Activated CD8-positive, alpha-beta memory T cell treated with anti-CD3 and anti-CD28 coated beads, Interleukin-2, amount 50 U/mL, for 1 hour (primary cell): Measurements from ENCODE around the gene LRRC51.
"Not testable (repeated sequence)": the region's sequence is repeated elsewhere in the genome, so short reads cannot be mapped to it uniquely, and the experiment has no call there.

Source experiments
- DNase-seq: peaks from one replicate; pipeline ENCODE4 v3.0.0-alpha.2; 2020; ENCODE audit errors: extremely low read depth

The LRRC51 gene

DNA sequence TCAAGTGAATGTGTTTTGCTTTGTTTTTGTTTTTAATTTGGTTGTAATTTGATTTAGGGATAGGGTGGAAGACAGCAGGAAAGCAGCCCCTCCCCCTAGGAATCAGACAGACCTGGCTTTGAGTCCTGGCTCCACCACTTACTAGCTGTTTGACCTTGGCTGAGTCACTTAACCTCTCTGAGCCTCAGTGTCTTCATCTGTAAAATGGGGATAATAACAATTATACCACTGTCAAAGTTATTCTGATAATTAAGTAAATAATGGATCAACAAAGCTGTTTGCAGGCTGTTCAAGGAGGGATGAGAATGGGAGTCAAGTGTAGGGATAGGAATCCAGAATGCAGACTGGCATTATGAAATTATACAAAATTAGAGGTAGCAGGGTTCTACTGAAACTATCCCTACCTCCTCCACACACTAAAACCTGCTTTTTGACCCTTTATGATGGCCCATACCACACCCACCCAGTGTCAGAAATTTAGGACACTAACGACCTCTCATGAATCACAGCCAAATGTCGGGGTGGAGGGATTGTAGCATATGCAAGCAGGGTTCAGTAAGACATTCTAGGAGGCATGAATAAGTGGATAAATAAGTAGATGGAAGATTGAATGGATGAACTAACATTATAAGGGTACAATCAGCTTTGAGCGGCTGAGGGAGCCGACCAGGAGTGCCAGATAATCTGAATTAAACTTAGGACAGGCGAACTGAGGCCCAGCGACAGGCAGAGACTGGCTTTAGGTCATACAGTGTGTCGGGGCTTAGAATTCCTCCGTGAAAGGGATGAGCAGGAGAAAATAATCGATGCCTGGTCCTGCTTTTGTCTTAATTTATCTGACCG is 30.9 kb downstream of the LRRC51 start:
- DNase-seq, result no peak

DNA sequence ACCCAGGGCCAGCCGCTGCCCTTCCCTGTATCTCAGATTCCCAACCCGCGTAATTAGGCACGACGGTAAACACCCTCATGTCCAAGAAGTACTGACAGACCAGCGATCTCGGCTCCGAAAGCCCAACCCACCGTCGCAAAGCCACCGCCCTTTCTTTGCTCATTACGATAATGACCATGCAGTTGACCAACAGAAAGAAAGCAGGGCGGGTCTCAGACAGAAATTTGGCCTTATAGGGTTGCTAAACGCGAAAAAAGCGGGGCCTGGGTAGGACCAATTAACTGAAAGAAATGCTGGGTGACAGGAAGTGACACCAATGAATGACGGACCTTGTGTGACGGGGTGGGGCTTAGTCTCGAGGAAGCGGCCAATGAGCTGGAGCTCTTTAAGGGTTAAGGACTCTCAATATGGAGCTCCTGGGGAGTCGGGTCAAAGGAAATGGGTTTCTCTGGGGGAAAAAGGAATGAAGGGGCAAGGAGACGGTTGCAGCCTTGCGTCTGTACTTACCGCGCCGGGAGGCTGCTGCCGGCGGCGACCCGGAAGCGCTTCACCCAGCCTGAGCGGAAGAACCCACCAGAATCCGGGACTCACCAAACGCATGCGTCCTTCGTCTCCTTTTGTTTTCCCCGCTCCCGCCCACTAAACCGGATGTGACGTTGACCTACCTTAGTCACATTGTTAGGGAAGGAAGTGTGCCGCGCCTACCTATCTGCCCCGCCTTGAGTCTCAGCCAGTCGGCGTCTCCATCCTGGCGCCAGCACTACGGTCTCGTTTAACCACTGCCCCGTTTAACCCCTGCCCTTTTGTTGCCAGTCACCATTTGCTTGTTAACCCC is 31.7 kb downstream of the LRRC51 start, which contains the start of gene ANAPC15:
Gene ANAPC15 (minus strand): TSS at position 553 of the 835 bp plus-strand sequence. CDS start 1,419 bp downstream, outside the sequence.
- peak; percentile 99 for DNase-seq

DNA sequence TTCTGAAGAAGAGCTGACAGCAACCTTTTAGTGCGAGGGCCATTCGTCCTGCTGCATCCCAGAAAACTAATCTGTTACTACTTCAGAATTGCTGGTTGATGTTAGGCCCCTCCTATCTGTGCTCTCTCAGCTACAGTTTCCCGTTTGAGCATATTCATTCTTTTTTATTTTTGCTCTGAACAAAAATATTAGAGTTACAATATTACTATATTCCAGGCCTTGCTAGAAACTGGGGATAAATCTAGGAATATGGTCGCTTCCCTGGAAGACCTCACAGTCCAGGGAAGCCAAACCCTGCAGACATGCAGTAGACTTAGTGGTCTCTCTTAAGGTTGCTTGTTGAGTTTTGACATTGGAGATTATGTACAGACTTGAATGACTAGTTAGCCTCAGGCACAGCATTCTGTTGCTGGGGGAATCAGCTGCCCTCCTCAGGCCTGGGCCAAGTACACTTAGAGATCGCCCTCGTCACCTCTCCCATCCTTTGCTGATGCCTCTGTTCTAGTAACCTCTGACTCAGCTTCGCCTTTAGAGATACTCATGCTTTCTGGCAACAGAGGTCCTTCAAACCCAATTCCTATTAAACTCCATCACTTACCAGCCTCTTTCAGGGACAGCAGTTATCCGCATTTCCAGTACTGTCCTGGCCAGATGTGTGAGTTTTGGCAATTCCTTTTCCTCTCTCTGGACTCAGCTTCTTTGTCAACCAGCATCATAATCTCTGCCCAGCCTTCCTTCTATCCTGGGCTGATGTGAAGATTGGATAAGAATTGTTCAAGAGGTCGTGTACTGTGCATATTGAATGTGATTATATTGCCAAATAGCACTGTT is 32.5 kb downstream of the LRRC51 start:
- DNase-seq, result no peak

DNA sequence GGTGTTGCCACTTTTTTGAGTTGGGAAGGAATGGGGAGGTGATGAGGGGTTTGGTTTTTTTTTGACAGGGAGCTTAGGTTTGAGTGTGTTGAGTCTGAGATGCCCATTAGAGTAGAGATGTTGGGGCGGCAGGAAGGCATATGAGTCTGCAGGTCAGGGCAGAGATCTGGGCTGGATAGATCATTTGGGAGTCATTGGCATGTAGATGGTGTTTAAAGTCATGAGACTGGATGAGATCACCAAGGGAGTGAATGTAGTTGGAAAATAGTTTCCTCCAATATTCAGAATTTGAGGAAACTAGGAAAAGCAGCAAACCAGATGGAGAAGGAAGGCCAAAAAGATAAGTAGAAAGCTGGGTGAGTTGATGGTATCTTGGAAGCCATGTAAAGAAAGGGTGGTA is 33.9 kb downstream of the LRRC51 start:
- no peak for DNase-seq

DNA sequence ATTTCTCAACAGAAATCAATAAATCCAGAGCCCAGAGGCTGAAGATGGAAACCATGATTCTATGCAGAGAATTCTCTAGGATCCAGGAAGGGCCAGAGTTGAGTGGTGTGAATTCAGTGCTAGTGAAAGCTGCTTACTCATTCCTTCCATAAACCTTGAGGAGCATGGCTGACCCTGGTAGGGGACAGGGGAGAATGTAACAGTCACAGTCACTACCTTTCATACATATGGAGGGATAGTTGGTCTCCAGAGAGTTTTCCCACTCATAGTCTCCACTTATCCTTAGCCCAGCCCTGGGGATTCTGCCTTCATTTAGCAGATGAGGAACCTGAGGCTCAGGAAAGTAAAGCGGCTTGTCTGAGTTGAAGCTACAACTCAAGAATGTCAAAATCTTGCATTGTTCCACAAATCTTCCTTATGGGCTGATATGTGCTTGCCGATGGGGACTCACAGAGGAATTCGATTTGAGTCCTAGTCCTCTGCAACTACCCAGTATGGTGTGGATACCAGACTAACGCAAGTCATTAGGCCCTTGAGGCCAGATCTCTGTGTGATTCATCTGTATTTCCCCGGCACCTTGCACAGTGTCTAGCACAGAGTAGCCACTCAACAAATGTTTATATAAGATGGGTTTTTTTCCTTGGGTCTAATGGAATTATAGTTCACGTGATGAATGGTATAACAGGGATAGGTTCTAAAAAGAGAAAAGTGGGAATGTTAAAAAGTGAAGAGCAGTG is 35.5 kb downstream of the LRRC51 start:
- DNase-seq, result no peak

DNA sequence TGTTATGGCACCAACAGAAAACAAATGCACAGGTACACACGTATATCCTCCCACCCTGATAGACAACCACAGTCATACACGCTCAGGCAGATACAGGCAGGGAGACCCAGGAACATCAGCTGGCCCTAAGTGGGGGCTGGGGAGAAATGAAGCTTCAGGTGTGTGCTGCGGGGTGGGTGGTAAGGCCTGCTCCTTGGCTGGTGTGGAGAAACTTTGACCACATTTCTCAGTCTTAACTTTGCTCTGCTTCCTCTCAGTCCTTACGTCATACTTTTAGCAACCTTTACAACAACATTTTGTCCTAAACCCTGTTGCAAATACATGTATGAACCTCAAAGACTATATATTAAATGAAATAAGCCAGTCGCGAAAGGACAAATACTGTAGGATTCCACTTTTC is 38.5 kb downstream of the LRRC51 start:
- DNase-seq, result no peak

DNA sequence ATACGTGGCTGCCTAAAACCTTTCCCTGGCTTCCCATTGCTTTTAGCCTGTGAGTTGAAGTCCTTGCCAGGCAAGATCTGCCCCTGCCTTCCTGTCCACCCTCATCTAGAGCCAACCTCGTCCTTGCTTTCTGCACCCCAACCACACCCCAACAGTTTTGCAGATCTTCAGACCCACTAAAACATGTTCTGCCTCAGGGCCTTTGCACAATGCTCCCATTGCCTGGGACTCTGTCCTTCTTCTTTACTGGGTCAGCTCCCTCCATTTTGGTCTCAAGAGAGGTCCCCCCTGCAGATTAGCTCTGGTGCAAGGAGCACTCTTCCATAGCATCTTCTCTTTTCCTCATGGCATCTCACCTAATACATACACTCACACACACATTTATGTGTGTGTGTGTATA is 40.3 kb downstream of the LRRC51 start:
- DNase-seq, result no peak

DNA sequence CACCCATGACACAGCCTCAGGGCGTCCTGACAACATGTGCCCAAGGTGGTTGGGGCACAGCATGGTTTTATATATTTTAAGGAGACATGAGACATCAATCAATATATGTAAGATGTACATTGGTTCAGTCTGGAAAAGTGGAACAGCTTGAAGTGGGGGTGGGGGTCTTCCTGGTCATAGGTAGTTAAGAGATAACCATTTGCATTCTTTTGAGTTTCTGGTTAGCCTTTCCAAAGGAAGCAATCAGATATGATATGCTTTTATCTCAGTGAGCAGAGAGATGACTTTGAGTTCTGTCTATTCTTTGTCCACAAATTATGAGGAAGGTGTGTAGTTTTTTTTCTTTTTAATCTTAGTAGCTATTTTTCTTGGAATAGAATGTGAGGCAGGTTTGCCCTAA is 42.0 kb downstream of the LRRC51 start:
- no peak for DNase-seq

DNA sequence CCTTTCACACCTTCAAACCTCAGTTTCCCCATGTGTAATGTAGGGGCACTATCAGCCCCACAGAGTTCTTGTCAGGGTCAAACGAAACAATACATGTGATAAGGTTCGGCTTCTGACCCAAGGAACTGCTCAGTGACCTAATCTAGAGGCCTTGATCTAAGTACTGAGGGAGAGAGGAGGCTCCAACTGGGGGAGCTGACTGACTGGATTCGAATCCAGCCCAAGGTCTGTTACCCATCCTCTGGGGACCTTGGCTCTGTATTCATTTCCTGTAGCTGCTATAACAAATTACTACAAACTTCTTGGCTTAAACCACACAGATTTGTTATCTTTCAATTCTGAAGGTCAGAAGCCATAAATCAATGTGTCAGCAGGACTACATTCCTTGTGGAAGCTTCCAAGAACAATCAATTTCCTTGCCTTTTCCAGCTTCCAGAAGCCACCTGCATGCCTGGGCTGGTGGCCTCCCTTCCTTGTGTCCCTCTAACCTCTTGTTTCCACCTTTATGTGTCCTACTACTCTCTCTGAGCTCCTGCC is 42.5 kb downstream of the LRRC51 start:
- DNase-seq, result no peak

DNA sequence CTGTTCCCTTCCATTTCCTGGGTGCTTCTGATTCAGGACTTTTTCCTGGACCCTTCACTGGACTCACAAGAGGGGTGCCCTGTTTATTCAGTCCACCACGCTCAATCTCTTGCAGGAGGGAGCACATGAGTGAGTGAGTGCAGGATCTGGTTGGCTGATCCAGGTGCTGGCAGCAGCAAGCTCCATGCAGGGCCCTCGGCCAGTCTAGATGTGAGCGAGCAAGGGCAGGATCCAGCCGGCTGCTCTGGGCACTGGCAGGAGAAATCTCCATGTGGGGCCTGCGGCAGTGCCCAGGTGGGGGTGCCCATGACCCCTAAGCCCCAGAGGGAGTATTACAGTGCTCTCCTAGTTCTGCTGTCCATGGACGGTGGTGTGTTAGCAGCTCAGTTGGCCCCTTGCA is 43.4 kb downstream of the LRRC51 start:
- DNase-seq, result no peak

DNA sequence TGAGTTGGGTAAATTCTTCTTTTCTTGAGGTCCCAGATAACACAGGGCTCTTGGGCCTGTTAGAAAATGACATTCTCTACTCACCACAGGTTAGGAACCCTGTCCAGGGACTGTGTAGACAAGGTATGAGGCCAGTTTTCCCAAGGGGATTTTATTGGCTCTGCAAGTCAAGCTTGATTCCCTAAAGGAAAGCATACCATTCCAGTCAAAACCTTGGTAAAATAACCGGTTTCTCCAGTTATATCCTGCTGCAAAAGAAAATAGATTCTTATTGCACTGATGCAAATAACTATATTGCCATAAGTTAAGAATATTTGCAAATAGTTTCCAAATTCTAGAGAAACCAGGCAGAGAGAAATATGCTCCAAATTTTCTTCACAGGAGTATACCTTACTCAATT is 45.3 kb downstream of the LRRC51 start:
- no peak for DNase-seq

DNA sequence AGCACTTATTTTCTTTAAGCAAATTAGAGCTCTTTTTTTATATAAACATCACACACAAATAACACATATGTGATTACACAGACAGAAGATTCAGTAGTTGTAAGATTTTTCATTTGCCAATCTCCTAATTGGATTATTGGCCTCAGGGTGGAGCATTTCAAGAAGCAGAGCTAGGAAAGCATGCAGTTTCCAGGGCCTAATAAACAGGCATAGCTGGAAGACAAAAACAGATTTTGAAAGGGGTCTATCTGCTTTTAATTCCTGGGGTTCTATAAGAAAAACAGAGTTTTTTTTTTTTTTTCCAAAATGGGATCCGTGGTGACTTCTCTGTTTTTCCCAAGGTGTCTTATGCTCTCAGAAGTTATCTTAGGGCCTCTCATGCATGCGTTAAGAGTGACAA is 47.3 kb downstream of the LRRC51 start:
- DNase-seq, result no peak

DNA sequence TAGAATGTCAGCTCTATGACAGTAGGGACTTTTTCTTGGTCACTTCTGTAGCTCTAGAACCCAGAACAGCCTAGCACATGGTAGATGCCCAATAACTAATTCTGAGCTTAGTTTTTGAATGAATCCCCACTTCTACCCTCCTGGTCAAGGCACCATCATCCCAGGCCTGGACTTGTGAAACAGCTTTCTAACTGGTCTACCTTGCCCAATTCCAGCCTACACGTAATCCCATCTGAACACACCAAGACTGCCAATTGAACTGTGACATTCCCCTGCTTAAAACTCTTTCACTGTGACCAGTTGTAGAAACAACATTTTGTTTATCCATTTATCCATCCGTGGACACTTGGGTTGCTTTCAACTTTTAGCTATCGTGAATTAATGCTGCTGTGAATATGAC is 48.7 kb downstream of the LRRC51 start:
- DNase-seq, result no peak

DNA sequence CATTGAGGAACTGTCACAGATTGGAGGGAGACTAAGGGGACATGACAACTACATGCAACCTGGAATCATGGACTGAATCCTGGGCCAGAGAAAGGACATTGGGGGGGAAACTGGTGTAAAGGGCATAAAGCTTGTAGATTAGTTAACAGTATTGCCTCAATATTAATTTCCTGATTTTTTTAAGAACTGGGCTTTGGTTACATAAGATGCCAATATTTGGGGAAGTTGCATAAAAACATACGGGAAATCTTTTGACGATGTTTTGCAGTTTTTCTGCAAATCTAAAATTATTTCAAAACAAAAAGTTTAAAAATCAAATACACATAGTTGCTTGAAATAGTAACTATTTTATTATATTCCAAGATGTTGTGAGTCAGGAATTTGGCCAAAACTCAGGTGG is 52.0 kb downstream of the LRRC51 start:
- no peak for DNase-seq

DNA sequence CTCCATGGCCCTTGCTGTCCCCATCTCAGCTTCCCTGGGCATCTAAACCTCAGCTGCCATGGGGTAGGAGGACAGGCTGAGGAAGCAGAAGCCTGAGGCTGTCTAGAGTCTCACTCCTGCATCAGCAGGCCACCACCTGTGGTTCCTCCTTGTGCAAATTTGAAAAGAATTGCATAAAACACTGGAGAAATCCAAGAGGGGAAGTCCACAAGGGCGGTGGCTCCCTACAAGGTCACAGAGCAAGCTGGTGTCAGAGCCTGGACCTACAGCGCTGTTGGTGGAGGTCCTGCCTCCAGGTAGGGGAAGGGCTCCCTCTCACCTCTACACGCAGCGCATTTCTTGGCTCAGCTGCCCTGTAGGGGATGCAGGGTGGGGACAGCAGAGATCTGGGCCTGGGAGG is 54.8 kb downstream of the LRRC51 start, which contains the start of gene FOLR3:
Gene FOLR3 (plus strand): TSS at position 253 of the 400 bp plus-strand sequence. CDS start 228 bp downstream, outside the sequence.
- not testable (repeated sequence) for DNase-seq

DNA sequence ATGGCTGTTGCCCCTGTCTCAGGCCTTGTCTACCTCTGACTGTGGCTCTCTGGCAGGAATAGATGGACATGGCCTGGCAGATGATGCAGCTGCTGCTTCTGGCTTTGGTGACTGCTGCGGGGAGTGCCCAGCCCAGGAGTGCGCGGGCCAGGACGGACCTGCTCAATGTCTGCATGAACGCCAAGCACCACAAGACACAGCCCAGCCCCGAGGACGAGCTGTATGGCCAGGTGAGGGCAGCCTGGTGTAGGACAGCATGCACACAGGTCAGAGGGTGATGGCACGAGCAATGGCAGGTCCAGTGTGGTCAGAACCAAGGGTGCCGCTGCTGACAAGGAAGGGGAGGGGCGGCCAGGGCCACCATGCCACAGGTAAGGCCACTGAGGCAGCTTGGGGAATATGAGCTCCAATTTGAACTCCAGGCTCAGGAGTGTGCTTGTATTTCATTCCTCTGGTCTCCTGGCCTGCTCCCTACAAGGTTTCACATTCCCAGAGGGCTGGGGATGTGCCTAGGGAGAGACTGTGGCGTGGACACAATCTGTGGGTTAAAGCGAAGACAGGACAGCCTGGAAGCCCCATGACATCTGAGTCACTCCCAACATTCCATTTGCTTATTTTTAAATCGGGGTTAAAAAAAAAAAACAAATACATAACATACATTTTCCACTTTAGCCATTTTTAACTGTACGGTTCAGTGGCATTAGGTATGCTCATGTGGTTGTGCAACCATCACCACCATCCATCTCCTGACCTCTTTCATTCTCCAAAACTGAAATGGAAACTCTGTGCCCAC is 55.4 kb downstream of the LRRC51 start:
- no peak for DNase-seq

DNA sequence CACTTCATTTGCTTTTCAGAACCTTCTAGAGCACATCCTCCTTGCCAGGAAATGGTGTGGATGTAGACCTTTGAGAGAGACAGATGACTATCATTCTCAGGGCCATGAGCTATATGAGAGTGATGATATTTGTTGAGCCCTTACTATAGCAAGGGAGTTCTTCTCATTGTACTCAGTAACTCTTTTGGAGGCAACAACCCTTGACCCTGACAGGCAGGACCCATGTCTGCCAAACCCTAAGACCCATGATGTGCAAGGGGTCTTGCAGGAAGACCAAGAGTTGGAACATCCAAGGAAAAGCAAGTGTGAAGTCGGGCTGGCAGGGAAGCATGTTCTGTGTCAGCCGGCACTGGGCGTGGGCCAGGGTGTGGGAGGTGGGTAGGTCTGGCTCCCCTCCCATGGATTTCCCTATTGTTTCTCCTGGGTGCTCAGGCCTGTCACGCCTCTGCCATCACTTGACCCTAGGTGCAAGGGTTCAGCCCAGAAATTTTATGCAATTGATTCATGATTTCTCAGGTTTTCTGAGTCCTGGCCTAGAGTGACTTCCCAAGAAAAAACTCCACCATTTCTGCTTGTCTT is 56.1 kb downstream of the LRRC51 start:
- no peak for DNase-seq

DNA sequence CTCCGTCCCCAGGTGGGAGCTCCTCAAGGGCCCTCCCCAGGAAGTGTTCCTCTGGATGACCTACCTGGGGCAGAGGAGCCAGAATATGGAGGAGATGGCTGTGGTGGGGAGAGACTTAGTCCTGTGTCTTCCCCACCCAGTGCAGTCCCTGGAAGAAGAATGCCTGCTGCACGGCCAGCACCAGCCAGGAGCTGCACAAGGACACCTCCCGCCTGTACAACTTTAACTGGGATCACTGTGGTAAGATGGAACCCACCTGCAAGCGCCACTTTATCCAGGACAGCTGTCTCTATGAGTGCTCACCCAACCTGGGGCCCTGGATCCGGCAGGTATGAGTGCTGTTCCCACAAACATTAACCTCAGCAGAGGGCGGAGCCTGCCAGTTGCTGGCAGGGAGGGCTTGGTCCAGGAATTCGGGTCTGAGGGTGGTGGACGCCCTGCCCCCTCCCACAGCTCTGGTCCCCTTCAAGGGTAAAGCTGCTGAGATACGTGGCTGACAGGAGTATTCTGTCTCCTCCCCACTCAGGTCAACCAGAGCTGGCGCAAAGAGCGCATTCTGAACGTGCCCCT is 58.3 kb downstream of the LRRC51 start:
- DNase-seq, result no peak

DNA sequence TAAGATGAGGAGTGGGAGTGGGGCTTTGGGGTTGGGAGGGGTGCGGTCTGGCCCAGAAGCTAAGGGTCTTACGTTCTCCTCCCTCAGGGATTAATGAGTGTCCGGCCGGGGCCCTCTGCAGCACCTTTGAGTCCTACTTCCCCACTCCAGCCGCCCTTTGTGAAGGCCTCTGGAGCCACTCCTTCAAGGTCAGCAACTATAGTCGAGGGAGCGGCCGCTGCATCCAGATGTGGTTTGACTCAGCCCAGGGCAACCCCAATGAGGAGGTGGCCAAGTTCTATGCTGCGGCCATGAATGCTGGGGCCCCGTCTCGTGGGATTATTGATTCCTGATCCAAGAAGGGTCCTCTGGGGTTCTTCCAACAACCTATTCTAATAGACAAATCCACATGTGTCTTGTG is 58.9 kb downstream of the LRRC51 start:
- DNase-seq, result no peak
